A673 (cell line): ENCODE measurements around the gene JOSD1. TPM values are rescaled to one million over a fixed set of nuclear protein-coding genes. Genes with fewer than 3 reads are reported as not detected.

ENCODE experiments used
- BruUV-seq: library from RNA; stranded (reverse); fragments of 400-500 nt; replicated peaks from 2 replicates; lab custom pipeline; 2021; lab: Mats Ljungman, UMichigan
- CTCF ChIA-PET: fragments of 300-600 bp; sonication (Branson Sonifier 250); formaldehyde crosslinking; loops from one replicate; lab custom pipeline; 2022; ENCODE audit warnings: antibody characterized with exemption; lab: Charles Lee
- POLR2A ChIA-PET: fragments of 300-600 bp; sonication (Branson Sonifier 250); formaldehyde crosslinking; loops from one replicate; lab custom pipeline; 2022; ENCODE audit warnings: antibody characterized with exemption; ENCODE audit not compliant: low non-redundant PET; lab: Charles Lee
- DNase-seq: peaks from one replicate; pipeline ENCODE4 v3.0.0-alpha.2; 2015; ENCODE audit warnings: low spot score
- H3K27ac ChIP-seq: fragments of 200-600 bp; sonication (generic); 2 replicates; pipeline ENCODE4 v1.5.1; 2016; ENCODE audit warnings: mixed run types, low read depth, mild to moderate bottlenecking, mixed read lengths, antibody characterized with exemption, low read length; ENCODE audit not compliant: poor library complexity, severe bottlenecking
- H3K27me3 ChIP-seq: fragments of 200-600 bp; sonication (generic); replicated peaks from 2 replicates; pipeline ENCODE4 v1.6.1; 2017; ENCODE audit warnings: mixed run types, low read depth, mild to moderate bottlenecking, mixed read lengths, antibody characterized with exemption, low read length; ENCODE audit not compliant: insufficient read depth, poor library complexity
- H3K36me3 ChIP-seq: fragments of 200-600 bp; sonication (generic); 2 replicates; pipeline ENCODE4 v1.6.1; 2016; ENCODE audit warnings: mixed run types, mild to moderate bottlenecking, mixed read lengths, antibody characterized with exemption, low read length; ENCODE audit not compliant: insufficient read depth, poor library complexity, severe bottlenecking
- H3K4me1 ChIP-seq: fragments of 200-600 bp; sonication (generic); 2 replicates; pipeline ENCODE4 v1.6.1; 2017; ENCODE audit warnings: mixed run types, mild to moderate bottlenecking, mixed read lengths, antibody characterized with exemption, low read length; ENCODE audit not compliant: insufficient read depth, poor library complexity, severe bottlenecking
- H3K4me3 ChIP-seq: fragments of 200-600 bp; sonication (generic); 2 replicates; pipeline ENCODE4 v1.5.1; 2016; ENCODE audit warnings: low read depth, mixed run types, mild to moderate bottlenecking, mixed read lengths, low read length; ENCODE audit not compliant: poor library complexity, severe bottlenecking
- H3K9me3 ChIP-seq: fragments of 200-600 bp; sonication (generic); 2 replicates; pipeline ENCODE4 v1.6.1; 2016; ENCODE audit warnings: mixed run types, low read depth, mild to moderate bottlenecking, mixed read lengths, antibody characterized with exemption, low read length; ENCODE audit not compliant: poor library complexity, severe bottlenecking
- EZH2 ChIP-seq: fragments of 200-600 bp; sonication (generic); IDR thresholded peaks from 2 replicates; pipeline ENCODE4 v1.6.1; 2017; ENCODE audit warnings: borderline replicate concordance, low read depth, mild to moderate bottlenecking, mixed read lengths, antibody characterized with exemption, low read length; ENCODE audit not compliant: poor library complexity, severe bottlenecking
- intact Hi-C: fragments of 100-400 bp; cut with micrococcal nuclease; formaldehyde crosslinking; loops from one replicate; pipeline ENCODE4 v1.10.0; 2022; ENCODE audit not compliant: unreplicated experiment
- total RNA-seq: library from RNA; stranded (reverse); gene quantifications from 2 replicates; pipeline ENCODE4 v1.2.3, GENCODE V29; 2021
- TF ChIP-seq, protein P1 (sequence below): fragments of 300-800, 200-600 bp; sonication (generic); conservative IDR thresholded peaks from 2 replicates; pipeline ENCODE4 v1.5.1; 2017; ENCODE audit warnings: low read depth, mild to moderate bottlenecking, antibody characterized with exemption, low read length, moderate library complexity, mixed read lengths

JOSD1 gene
- total RNA-seq, 1 experiment from 2014 or later: 53.1 TPM

DNA sequence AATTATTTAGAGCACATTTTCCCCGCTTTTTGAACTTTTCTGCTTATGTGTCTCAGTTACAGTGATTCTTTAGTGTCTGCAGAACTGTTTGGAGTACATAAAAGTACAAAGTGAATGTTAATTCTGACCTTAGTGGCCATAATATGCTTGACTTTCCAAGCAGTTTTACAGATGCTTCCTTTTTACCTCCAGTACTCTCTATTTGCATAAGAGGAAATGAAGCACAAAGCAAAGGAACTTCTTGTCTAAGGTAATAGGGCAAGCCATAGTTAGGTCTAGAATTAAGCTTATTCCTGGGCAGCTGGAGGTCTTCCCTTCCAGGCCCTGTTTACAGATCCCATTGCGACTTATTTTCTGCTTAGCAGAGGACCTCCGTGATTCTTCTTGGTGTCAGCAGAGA is 8.6 kb upstream of the JOSD1 start:
- ChIA-PET CTCF (interaction anchor here (0.6 kb wide), 1 partner anchor 369 kb away, joined by 5 read pairs; no protein-coding TSS in a partner anchor), POLR2A (interaction anchor here (0.8 kb wide), 1 partner anchor 17 kb away, joined by 4 read pairs; no protein-coding TSS in a partner anchor)
- TF ChIP-seq EZH2: no peak
- TF ChIP-seq, protein P1, sequence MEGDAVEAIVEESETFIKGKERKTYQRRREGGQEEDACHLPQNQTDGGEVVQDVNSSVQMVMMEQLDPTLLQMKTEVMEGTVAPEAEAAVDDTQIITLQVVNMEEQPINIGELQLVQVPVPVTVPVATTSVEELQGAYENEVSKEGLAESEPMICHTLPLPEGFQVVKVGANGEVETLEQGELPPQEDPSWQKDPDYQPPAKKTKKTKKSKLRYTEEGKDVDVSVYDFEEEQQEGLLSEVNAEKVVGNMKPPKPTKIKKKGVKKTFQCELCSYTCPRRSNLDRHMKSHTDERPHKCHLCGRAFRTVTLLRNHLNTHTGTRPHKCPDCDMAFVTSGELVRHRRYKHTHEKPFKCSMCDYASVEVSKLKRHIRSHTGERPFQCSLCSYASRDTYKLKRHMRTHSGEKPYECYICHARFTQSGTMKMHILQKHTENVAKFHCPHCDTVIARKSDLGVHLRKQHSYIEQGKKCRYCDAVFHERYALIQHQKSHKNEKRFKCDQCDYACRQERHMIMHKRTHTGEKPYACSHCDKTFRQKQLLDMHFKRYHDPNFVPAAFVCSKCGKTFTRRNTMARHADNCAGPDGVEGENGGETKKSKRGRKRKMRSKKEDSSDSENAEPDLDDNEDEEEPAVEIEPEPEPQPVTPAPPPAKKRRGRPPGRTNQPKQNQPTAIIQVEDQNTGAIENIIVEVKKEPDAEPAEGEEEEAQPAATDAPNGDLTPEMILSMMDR: no peak
- BruUV-seq: no TSS peak
- Histone ChIP-seq H3K9me3 (no peaks in the 10 kb centered on the region), H3K36me3 (peaks cover 18% of the 10 kb centered on the region), H3K27ac (no peak overlapping the region), H3K27me3 (no peaks in the 10 kb centered on the region), H3K4me3 (no peak overlapping the region), H3K4me1 (peaks cover 26% of the 10 kb centered on the region)
- intact Hi-C loops: loop anchor here (10.0 kb wide), 1 partner anchor 205 kb away; the partner anchor contains the start of gene DDX17
- no peak for DNase-seq

DNA sequence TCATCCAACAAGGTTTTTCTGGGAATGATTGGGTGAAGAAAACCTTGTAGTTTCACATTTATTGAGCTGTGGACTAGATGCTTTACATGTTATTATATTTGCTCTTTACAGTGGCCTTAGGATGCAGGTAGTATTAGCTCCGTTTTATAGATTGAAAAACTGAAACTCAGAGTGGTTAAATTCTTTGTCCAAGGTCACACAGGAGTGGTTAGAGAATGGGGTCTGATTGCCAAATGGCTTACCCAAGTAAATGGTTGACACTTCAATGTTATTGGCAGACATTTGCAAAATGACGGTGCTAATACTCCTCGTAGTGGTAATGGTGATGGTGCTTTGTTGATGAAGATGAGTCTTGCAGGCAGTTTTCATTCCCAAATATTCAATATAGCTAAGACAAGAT is 7.2 kb upstream of the JOSD1 start:
- no peaks in the 10 kb centered on the region for H3K27me3 ChIP-seq

DNA sequence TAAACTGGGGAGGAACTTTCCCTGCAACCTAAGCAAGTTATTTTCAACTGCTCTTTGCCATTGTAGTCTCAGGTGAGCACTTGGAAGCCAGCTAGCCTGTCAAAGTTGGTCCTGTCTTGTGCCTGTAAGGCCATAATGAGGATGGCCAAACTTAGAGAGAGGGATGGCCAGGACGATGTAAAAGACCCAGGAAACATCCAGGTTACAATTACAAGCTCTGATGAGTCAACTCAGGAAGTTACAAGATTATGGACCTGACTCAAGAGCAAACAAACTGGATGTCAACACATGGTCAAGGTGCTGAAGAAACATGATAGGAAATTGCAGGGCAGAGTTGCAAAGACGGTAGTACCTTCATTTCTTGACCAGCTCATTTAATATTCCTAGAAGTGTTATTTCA is 6.6 kb upstream of the JOSD1 start:
- TF ChIP-seq EZH2: no peak
- TF ChIP-seq, protein P1: no peak
- ChIA-PET POLR2A (no interaction called here), CTCF (interaction anchor here (0.6 kb wide), 2 partner anchors 219 to 508 kb away, joined by 3 to 4 read pairs; no protein-coding TSS in a partner anchor)
- no peak for DNase-seq
- Histone ChIP-seq H3K4me1 (peaks cover 28% of the 10 kb centered on the region), H3K9me3 (no peaks in the 10 kb centered on the region), H3K27ac (peak overlapping the region; percentile 97), H3K27me3 (no peaks in the 10 kb centered on the region), H3K4me3 (peak overlapping the region; percentile 94), H3K36me3 (peaks cover 18% of the 10 kb centered on the region)
- BruUV-seq: TSS peak; percentile 42
- intact Hi-C loops: loop anchor here (10.0 kb wide), 1 partner anchor 203 kb away; the partner anchor contains the start of gene DDX17

More for the DNA sequence above, 7.2 kb upstream of the JOSD1 start:
- intact Hi-C loops: loop anchor here (10.0 kb wide), 1 partner anchor 203 kb away; the partner anchor contains the start of gene DDX17
- TF ChIP-seq, protein P1: no peak
- TF ChIP-seq EZH2: no peak
- H3K4me3 ChIP-seq: peak overlapping the region; percentile 94
- BruUV-seq: no TSS peak
- H3K4me1 ChIP-seq: peaks cover 28% of the 10 kb centered on the region
- peaks cover 18% of the 10 kb centered on the region for H3K36me3 ChIP-seq
- no peak overlapping the region for H3K27ac ChIP-seq
- DNase-seq: no peak
- CTCF ChIA-PET: interaction anchor here (0.6 kb wide), 1 partner anchor 508 kb away, joined by 4 read pairs; no protein-coding TSS in a partner anchor
- POLR2A ChIA-PET: no interaction called here
- no peaks in the 10 kb centered on the region for H3K9me3 ChIP-seq
